ENCODE measurements around the gene PTRHD1.

PTRHD1 gene

GRCh38 chr2:24832521-24832920 is 39.3 kb upstream of the PTRHD1 start:
- TF ChIP-seq CTCF (IDR thresholded peaks at IDR 0.05; ENCODE audit: low read depth, low read length): no peak

DNA sequence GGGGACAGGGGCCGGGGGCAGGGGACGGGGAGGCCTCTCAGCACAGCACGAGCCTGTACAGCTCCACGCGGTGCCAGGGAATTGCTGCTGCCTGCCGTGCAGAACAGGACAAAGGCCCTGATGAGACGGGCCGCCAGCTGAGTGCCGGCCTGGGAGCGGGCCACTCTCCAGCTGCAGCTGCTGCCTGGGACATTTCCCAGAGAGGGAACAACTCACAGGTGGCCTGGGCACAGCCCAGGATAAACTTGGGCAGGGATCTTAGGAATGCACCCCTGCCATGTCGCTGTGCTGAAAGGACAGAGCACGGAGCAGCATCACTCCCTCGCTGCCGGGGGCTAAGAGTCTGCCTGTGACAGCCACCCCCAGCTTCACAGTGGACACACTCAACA is 38.9 kb upstream of the PTRHD1 start:
- DNase-seq (ENCODE audit: extremely low read depth, low read depth): no peak
- TF ChIP-seq CTCF (IDR thresholded peaks at IDR 0.05; ENCODE audit: low read depth, low read length): no peak

More at GRCh38 chr2:24832521-24832920, 39.3 kb upstream of the PTRHD1 start:
- DNase-seq (ENCODE audit: extremely low read depth, low read depth): no peak

GRCh38 chr2:24831221-24832072 is 38.3 kb upstream of the PTRHD1 start:
- no peak for TF ChIP-seq CTCF (IDR thresholded peaks at IDR 0.05; ENCODE audit: low read depth, low read length)
- no peak for DNase-seq (ENCODE audit: extremely low read depth, low read depth)

DNA sequence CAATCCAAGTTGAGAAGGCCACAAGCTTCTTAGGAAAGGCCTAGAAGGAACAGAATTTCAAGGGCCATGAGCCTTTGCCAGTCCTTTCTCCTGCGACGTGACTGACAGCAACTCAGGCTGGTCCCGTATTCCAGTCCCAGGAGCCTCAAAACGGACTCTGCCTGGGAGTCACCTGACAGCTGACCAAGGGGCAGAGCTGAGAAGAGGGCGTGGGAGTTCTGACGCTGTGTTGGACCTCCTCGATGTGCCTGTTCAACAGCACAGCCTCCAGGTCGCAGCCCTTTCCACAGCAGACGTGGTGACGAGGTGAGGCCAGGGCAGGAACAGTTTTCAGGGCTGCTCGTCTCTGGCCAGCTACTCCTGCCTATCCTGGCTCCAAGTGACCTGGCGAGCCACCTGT is 37.6 kb upstream of the PTRHD1 start:
- no peak for TF ChIP-seq CTCF (IDR thresholded peaks at IDR 0.05; ENCODE audit: low read depth, low read length)
- no peak for DNase-seq (ENCODE audit: extremely low read depth, low read depth)

DNA sequence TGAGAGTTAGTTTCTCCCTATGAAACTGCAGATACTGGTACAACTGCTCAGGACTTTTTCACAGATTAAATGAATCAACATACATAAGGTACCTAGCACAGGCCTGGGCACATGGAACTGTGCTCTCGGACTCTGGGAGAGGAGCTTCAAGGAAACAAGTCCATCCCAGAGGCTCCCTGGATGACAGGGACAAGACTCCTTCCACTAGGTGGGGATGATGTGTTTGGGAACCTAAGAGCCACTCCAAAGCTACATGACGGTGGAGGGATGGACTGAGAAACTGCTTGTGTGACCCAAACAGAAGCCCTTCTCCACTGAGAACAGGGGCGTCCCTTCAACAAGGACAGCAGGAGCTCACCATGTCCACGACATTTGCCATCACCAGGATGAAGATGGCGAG is 37.2 kb upstream of the PTRHD1 start:
- no peak for DNase-seq (ENCODE audit: extremely low read depth, low read depth)

GRCh38 chr2:24828238-24828996 is 35.2 kb upstream of the PTRHD1 start:
- DNase-seq (ENCODE audit: extremely low read depth, low read depth): no peak
- TF ChIP-seq CTCF (IDR thresholded peaks at IDR 0.05; ENCODE audit: low read depth, low read length): no peak

More for the DNA sequence above, 37.2 kb upstream of the PTRHD1 start:
- peak; percentile 31 for TF ChIP-seq CTCF (IDR thresholded peaks at IDR 0.05; ENCODE audit: low read depth, low read length)
